ENCODE measurements around the gene CEP95.

CEP95 gene

GRCh38 chr17:64538508-64539130 is 31.8 kb downstream of the CEP95 start:
- DNase-seq (ENCODE audit: extremely low read depth, low read depth): no peak
- H3K4me3 ChIP-seq (replicated peaks; ENCODE audit: low read depth, low read length): no peak overlapping the region
- no peak for TF ChIP-seq CTCF (IDR thresholded peaks at IDR 0.05; ENCODE audit: low read depth, low read length, missing control alignments)

- no peak for TF ChIP-seq CTCF (IDR thresholded peaks at IDR 0.05; ENCODE audit: low read depth, low read length, missing control alignments)
- no peak for DNase-seq (ENCODE audit: extremely low read depth, low read depth)
- H3K4me3 ChIP-seq (replicated peaks; ENCODE audit: low read depth, low read length): no peak overlapping the region
Measured at GRCh38 chr17:64540118-64540776, 33.5 kb downstream of the CEP95 start.

GRCh38 chr17:64544742-64545141 is 38.0 kb downstream of the CEP95 start:
- DNase-seq (ENCODE audit: extremely low read depth, low read depth): no peak
- no peak overlapping the region for H3K4me3 ChIP-seq (replicated peaks; ENCODE audit: low read depth, low read length)
- TF ChIP-seq CTCF (IDR thresholded peaks at IDR 0.05; ENCODE audit: low read depth, low read length, missing control alignments): no peak

- H3K4me3 ChIP-seq (replicated peaks; ENCODE audit: low read depth, low read length): no peak overlapping the region
- TF ChIP-seq CTCF (IDR thresholded peaks at IDR 0.05; ENCODE audit: low read depth, low read length, missing control alignments): no peak
- no peak for DNase-seq (ENCODE audit: extremely low read depth, low read depth)
Measured at GRCh38 chr17:64546716-64547115, 39.9 kb downstream of the CEP95 start.

GRCh38 chr17:64547319-64547718 is 40.5 kb downstream of the CEP95 start:
- no peak for TF ChIP-seq CTCF (IDR thresholded peaks at IDR 0.05; ENCODE audit: low read depth, low read length, missing control alignments)
- no peak overlapping the region for H3K4me3 ChIP-seq (replicated peaks; ENCODE audit: low read depth, low read length)
- DNase-seq (ENCODE audit: extremely low read depth, low read depth): no peak

GRCh38 chr17:64551461-64551860 is 44.7 kb downstream of the CEP95 start:
- DNase-seq (ENCODE audit: extremely low read depth, low read depth): no peak
- H3K4me3 ChIP-seq (replicated peaks; ENCODE audit: low read depth, low read length): no peak overlapping the region
- TF ChIP-seq CTCF (IDR thresholded peaks at IDR 0.05; ENCODE audit: low read depth, low read length, missing control alignments): no peak
